GM12878 (cell line): ENCODE measurements around the gene BEAN1. TPM values are rescaled to one million over a fixed set of nuclear protein-coding genes. Genes with fewer than 3 reads are reported as not detected.
A peak's percentile ranks its signal among the peaks of the same experiment; 100 is the strongest.

Source experiments
- ATAC-seq: fragments of 200-7000 bp; cut with Tn5 transposase; 3 replicates; pipeline ENCODE4 v1.9.1; 2020; ENCODE audit warnings: mild to moderate bottlenecking, moderate library complexity
- BruUV-seq: library from RNA; stranded (reverse); fragments of 400-500 nt; replicated peaks from 2 replicates; lab custom pipeline; 2021; lab: Mats Ljungman, UMichigan
- CTCF ChIA-PET: fragments of 300-600 bp; sonication (Branson Sonifier 250); formaldehyde crosslinking; extraction: SDS; loops from one replicate; lab custom pipeline; 2021; ENCODE audit warnings: inconsistent platforms; lab: Yijun Ruan, JAX
- POLR2A ChIA-PET: fragments of 350-600 bp; formaldehyde crosslinking; extraction: SDS; loops from one replicate; lab custom pipeline; 2021; ENCODE audit warnings: inconsistent platforms; lab: Charles Lee
- RAD21 ChIA-PET: fragments of 300-600 bp; sonication (Branson Sonifier 250); formaldehyde crosslinking; loops from one replicate; lab custom pipeline; 2023; ENCODE audit warnings: antibody characterized with exemption; ENCODE audit not compliant: unreplicated experiment; lab: Charles Lee
- SMC1A ChIA-PET: fragments of 300-600 bp; sonication (Branson Sonifier 250); formaldehyde crosslinking; loops from one replicate; lab custom pipeline; 2023; ENCODE audit not compliant: unreplicated experiment, uncharacterized antibody; lab: Charles Lee
- DNase-seq: peaks from one replicate; pipeline ENCODE4 v3.0.0-alpha.2; 2011; ENCODE audit warnings: low read depth, low spot score
- FAIRE-seq: peaks from 3 replicates; lab custom pipeline; 2011; peaks lifted over from hg19 to GRCh38; lab: Jason Lieb, UNC
- H2AFZ ChIP-seq: 2 replicates; pipeline ENCODE4 v1.6.0; 2011; ENCODE audit warnings: low read depth, low read length, control low read depth; ENCODE audit not compliant: control insufficient read depth
- H3K27ac ChIP-seq: 2 replicates; pipeline ENCODE4 v1.5.1; 2011; ENCODE audit warnings: control low read depth; ENCODE audit not compliant: control insufficient read depth, insufficient read depth
- H3K27me3 ChIP-seq, 2 experiments: replicated peaks in 1 of 2; 2 replicates each; pipeline versions ENCODE4 v1.6.0 to v1.6.1; 2011; ENCODE audit warnings: low read length in 1 of 2; ENCODE audit not compliant: control insufficient read depth in 2 of 2, insufficient read depth in 2 of 2
- H3K36me3 ChIP-seq, 2 experiments: 2 replicates each; pipeline ENCODE4 v1.5.1; 2011; ENCODE audit warnings: low read length in 1 of 2; ENCODE audit not compliant: control insufficient read depth in 2 of 2, insufficient read depth in 2 of 2
- H3K4me1 ChIP-seq: 2 replicates; pipeline ENCODE4 v1.6.1; 2011; ENCODE audit warnings: mild to moderate bottlenecking, low read length, moderate library complexity, mixed read lengths; ENCODE audit not compliant: control insufficient read depth, insufficient read depth
- H3K4me2 ChIP-seq: 2 replicates; pipeline ENCODE4 v1.6.0; 2011; ENCODE audit warnings: control low read depth; ENCODE audit not compliant: control insufficient read depth, insufficient read depth
- H3K4me3 ChIP-seq: fragments of 200-600 bp; sonication (generic); 2 replicates; pipeline ENCODE4 v1.5.1; 2016
- H3K79me2 ChIP-seq: 2 replicates; pipeline ENCODE4 v1.6.0; 2011; ENCODE audit warnings: low read length; ENCODE audit not compliant: control insufficient read depth, insufficient read depth
- H3K9ac ChIP-seq: 2 replicates; pipeline ENCODE4 v1.8.0; 2011; ENCODE audit warnings: low read length, control low read depth, mixed read lengths; ENCODE audit not compliant: control insufficient read depth, insufficient read depth
- H3K9me3 ChIP-seq: replicated peaks from 3 replicates; pipeline ENCODE4 v1.5.1; 2011; ENCODE audit warnings: mild to moderate bottlenecking, low read length; ENCODE audit not compliant: control insufficient read depth, insufficient read depth
- H4K20me1 ChIP-seq: 2 replicates; pipeline ENCODE4 v1.6.0; 2011; ENCODE audit not compliant: control insufficient read depth, insufficient read depth
- E2F4 ChIP-seq: IDR thresholded peaks from 2 replicates; pipeline ENCODE4 v1.6.1; 2012; ENCODE audit warnings: low read depth, low read length, improper control_type of control experiment
- EED ChIP-seq: sonication (generic); IDR thresholded peaks from 2 replicates; pipeline ENCODE4 v1.6.1; 2016; ENCODE audit warnings: antibody characterized with exemption, low read depth
- EZH2 ChIP-seq: IDR thresholded peaks from 2 replicates; pipeline ENCODE4 v1.6.1; 2012; ENCODE audit warnings: low read depth, mild to moderate bottlenecking, control low read depth, inconsistent platforms, low read length, borderline replicate concordance; ENCODE audit not compliant: control insufficient read depth
- IRF4 ChIP-seq: IDR thresholded peaks from 2 replicates; pipeline ENCODE4 v1.6.1; 2011; ENCODE audit warnings: low read depth, low read length
- IRF5 ChIP-seq: fragments of 450-650 bp; IDR thresholded peaks from 2 replicates; pipeline ENCODE4 v1.6.1; 2017; ENCODE audit warnings: borderline replicate concordance
- MTA2 ChIP-seq: fragments of 450-650 bp; IDR thresholded peaks from 2 replicates; pipeline ENCODE4 v1.6.1; 2016; ENCODE audit warnings: low read depth, mild to moderate bottlenecking, moderate library complexity
- RAD51 ChIP-seq: fragments of 450-650 bp; IDR thresholded peaks from 2 replicates; pipeline ENCODE4 v1.6.1; 2016; ENCODE audit warnings: moderate library complexity, mild to moderate bottlenecking, inconsistent platforms
- RCOR1 ChIP-seq: conservative IDR thresholded peaks from 2 replicates; pipeline ENCODE4 v1.6.1; 2012; ENCODE audit warnings: low read depth, low read length, improper control_type of control experiment
- RELA ChIP-seq: fragments of 450-650 bp; IDR thresholded peaks from 2 replicates; pipeline ENCODE4 v1.8.0; 2014; ENCODE audit warnings: borderline replicate concordance; ENCODE audit not compliant: partially characterized antibody
- RFX5 ChIP-seq: IDR thresholded peaks from 2 replicates; pipeline ENCODE4 v1.6.1; 2011; ENCODE audit warnings: low read depth, low read length, improper control_type of control experiment
- SMARCA5 ChIP-seq: fragments of 450-650 bp; IDR thresholded peaks from 2 replicates; pipeline ENCODE4 v1.6.1; 2017; ENCODE audit warnings: mild to moderate bottlenecking
- TCF12 ChIP-seq: IDR thresholded peaks from 2 replicates; pipeline ENCODE4 v1.6.1; 2011; ENCODE audit warnings: low read depth, mild to moderate bottlenecking, low read length
- ZNF217 ChIP-seq: fragments of 450-650 bp; IDR thresholded peaks from 2 replicates; pipeline ENCODE4 v1.6.1; 2017; ENCODE audit warnings: antibody characterized with exemption, mild to moderate bottlenecking
- ZNF687 ChIP-seq: fragments of 450-650 bp; IDR thresholded peaks from 2 replicates; pipeline ENCODE4 v1.6.1; 2017; ENCODE audit warnings: mild to moderate bottlenecking, moderate library complexity
- WGBS: methylation state at CpG from one replicate; pipeline ENCODE4 v1.1.6; 2016; ENCODE audit warnings: low lambda C conversion rate; ENCODE audit not compliant: insufficient replicate concordance, insufficient coverage; ENCODE audit errors: missing lambda C conversion rate; 5-methylcytosine and 5-hydroxymethylcytosine counted together
- in situ Hi-C: fragments of 300-500 bp; cut with MboI; formaldehyde crosslinking; loops from 9 replicates; pipeline ENCODE4 v1.14.3; 2018; ENCODE audit warnings: mixed read lengths
- intact Hi-C: fragments of 100-400 bp; cut with micrococcal nuclease; formaldehyde crosslinking; loops from one replicate; pipeline ENCODE4 v1.14.2; 2022; ENCODE audit not compliant: unreplicated experiment
- polyA plus RNA-seq, 11 experiments: library from polyadenylated mRNA; depleted of rRNA in 4 of 11; unstranded in 6 of 11; stranded (reverse) in 5 of 11; fragments of >200 nt; fragmentation: Nextera tagmentation in 4 of 11; fragmentation: Illumina TruSeq in 1 of 11; extraction: Ambion mirVana in 4 of 11; extraction: Trizol in 1 of 11; gene quantifications; 1 replicate in 1 of 11; 2 replicates in 10 of 11; pipeline versions ENCODE4 v1.2.1 to v1.2.3, GENCODE V29; 2011 to 2016; ENCODE audit warnings: inconsistent platforms in 2 of 11, missing spikeins in 2 of 11, low read depth in 1 of 11
- total RNA-seq, 4 experiments: library from RNA; depleted of rRNA in 3 of 4; stranded (reverse); fragments of >200 nt in 3 of 4; fragmentation: Illumina TruSeq in 1 of 4; extraction: Trizol in 1 of 4; gene quantifications; 2 replicates each; pipeline versions ENCODE4 v1.2.1 to v1.2.3, GENCODE V29; 2013 to 2021

Gene BEAN1
- total and polyA plus RNA-seq, 10 of the 15 experiments (the other 5 are each of a cell fraction or from before 2014, with no cell fraction given) = not detected

GRCh38 chr16:66521951-66522771 is 95.1 kb downstream of the BEAN1 start (continued):
- peak; percentile 51 for TF ChIP-seq RAD51
- TF ChIP-seq E2F4 = no peak
- TF ChIP-seq RELA = no peak

GRCh38 chr16:66522816-66523590 is 95.9 kb downstream of the BEAN1 start:
- no peak overlapping the region; the same call in 1 of the 2 replicates for H3K9ac ChIP-seq
- in situ Hi-C loops = no loop called here
- no peaks in the 10 kb centered on the region for H3K9me3 ChIP-seq
- no peaks in the 10 kb centered on the region for H4K20me1 ChIP-seq
- H3K4me1 ChIP-seq = peaks cover 61% of the 10 kb centered on the region
- H3K36me3 ChIP-seq = no peaks in the 10 kb centered on the region
- RAD21 ChIA-PET = interaction anchor here (0.8 to 3.2 kb wide), 13 partner anchors 10 to 85 kb away, joined by 3 to 15 read pairs (median 5); partner anchors contain the start of gene CKLF
- peak overlapping the region; percentile 78 for H3K27ac ChIP-seq
- H3K4me3 ChIP-seq = peak overlapping the region; percentile 16; the same call in 1 of the 2 replicates
- H2AFZ ChIP-seq = no peak overlapping the region
- SMC1A ChIA-PET = interaction anchor here (0.5 to 5.4 kb wide), 9 partner anchors 15 to 59 kb away, joined by 3 to 86 read pairs (median 7); partner anchors contain the start of genes CKLF and TK2
- DNase-seq (no peak), ATAC-seq (no peak), FAIRE-seq (no peak)
- CTCF ChIA-PET = interaction anchor here (0.5 to 6.0 kb wide), 11 partner anchors 14 to 117 kb away, joined by 3 to 35 read pairs (median 3); partner anchors contain the start of genes CKLF and TK2
- POLR2A ChIA-PET = interaction anchor here (0.9 to 3.5 kb wide), 10 partner anchors 13 to 47 kb away, joined by 3 to 21 read pairs (median 4); partner anchors contain the start of genes CKLF and TK2
- no TSS peak for BruUV-seq
- intact Hi-C loops = no loop called here
- H3K79me2 ChIP-seq = no peaks in the 10 kb centered on the region
- H3K27me3 ChIP-seq = no peaks in the 10 kb centered on the region
- 85% methylated on average over 11 of the region's 11 CpGs for WGBS
- peak overlapping the region; percentile 60 for H3K4me2 ChIP-seq
- TF ChIP-seq IRF4 = no peak
- TF ChIP-seq RCOR1 = no peak
- no peak for TF ChIP-seq SMARCA5
- no peak for TF ChIP-seq IRF5
- no peak for TF ChIP-seq TCF12
- TF ChIP-seq EZH2 = no peak
- no peak for TF ChIP-seq EED
- no peak for TF ChIP-seq ZNF687
- TF ChIP-seq RFX5 = no peak
- TF ChIP-seq ZNF217 = no peak; the same call in 1 of the 2 replicates
- TF ChIP-seq MTA2 = no peak
